ENCODE results near the gene RNF149.

DNA sequence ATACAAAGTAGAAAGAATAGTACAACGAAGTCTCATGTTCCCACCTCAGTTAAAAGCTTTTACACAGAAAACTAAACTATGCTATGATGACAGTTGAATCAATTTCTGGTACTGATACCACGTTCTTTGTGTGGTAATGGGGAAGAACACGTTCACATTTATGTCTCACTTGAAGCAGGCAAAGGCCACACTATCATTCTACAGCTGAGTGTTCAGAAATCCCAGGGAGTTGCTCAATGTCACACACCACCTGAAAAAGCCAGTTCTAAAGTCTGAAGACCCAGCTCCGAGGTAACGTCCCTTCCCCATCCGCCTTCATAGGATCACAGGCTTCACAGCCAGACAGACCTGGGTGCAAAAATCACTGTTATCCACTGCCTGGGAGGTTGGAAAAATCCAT is 8.9 kb downstream of the RNF149 start:
- TF ChIP-seq, protein P1, sequence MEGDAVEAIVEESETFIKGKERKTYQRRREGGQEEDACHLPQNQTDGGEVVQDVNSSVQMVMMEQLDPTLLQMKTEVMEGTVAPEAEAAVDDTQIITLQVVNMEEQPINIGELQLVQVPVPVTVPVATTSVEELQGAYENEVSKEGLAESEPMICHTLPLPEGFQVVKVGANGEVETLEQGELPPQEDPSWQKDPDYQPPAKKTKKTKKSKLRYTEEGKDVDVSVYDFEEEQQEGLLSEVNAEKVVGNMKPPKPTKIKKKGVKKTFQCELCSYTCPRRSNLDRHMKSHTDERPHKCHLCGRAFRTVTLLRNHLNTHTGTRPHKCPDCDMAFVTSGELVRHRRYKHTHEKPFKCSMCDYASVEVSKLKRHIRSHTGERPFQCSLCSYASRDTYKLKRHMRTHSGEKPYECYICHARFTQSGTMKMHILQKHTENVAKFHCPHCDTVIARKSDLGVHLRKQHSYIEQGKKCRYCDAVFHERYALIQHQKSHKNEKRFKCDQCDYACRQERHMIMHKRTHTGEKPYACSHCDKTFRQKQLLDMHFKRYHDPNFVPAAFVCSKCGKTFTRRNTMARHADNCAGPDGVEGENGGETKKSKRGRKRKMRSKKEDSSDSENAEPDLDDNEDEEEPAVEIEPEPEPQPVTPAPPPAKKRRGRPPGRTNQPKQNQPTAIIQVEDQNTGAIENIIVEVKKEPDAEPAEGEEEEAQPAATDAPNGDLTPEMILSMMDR (IDR thresholded peaks at IDR 0.05), result no peak
- TF ChIP-seq POLR2AphosphoS5 (IDR thresholded peaks at IDR 0.05) (no peak), EP300 (IDR thresholded peaks at IDR 0.05) (no peak)
